T-cell (primary cell): ENCODE results near the gene MARCHF9. TPM values are rescaled to one million over a fixed set of nuclear protein-coding genes. Genes with fewer than 3 reads are reported as not detected.

Source experiments
- ATAC-seq, 4 experiments: fragments of 200-7000 bp in 3 of 4; fragments of 150-1000 bp in 1 of 4; cut with Tn5 transposase; replicated peaks in 1 of 4; 1 replicate in 3 of 4; 2 replicates in 1 of 4; pipeline ENCODE4 v1.10.0; 2021; ENCODE audit warnings: moderate library complexity in 3 of 4, mild to moderate bottlenecking in 2 of 4, moderate number of reproducible peaks in 1 of 4
- CTCF ChIA-PET, 2 donors: fragments of 300-600 bp; sonication (Branson Sonifier 250); formaldehyde crosslinking; loops; one replicate each; lab custom pipeline; 2022; ENCODE audit warnings: antibody characterized with exemption in 2 of 2; lab: Charles Lee
- POLR2A ChIA-PET, 2 donors: fragments of 300-600 bp; sonication (Branson Sonifier 250); formaldehyde crosslinking; loops; one replicate each; lab custom pipeline; 2022; ENCODE audit warnings: antibody characterized with exemption in 2 of 2; lab: Charles Lee
- DNase-seq, 35 experiments: peaks; one replicate each; pipeline versions ENCODE4 v3.0.0 to v3.0.0-alpha.2; 2013 to 2023
- H3K27ac ChIP-seq: one replicate; pipeline ENCODE4 v1.5.1; 2013; ENCODE audit warnings: low read length
- H3K27me3 ChIP-seq, 2 experiments: replicated peaks in 1 of 2; 1 replicate in 1 of 2; 2 replicates in 1 of 2; pipeline versions ENCODE4 v1.6.1 to v1.7.0; 2013; ENCODE audit warnings: low read length in 1 of 2, mixed read lengths in 1 of 2; ENCODE audit not compliant: control insufficient read depth in 2 of 2, insufficient read depth in 2 of 2; ENCODE audit errors: extremely low read depth in 1 of 2
- H3K36me3 ChIP-seq, 2 donors: 1 replicate in 1 of 2; 2 replicates in 1 of 2; pipeline versions ENCODE4 v1.6.1 to v1.7.0; 2013; ENCODE audit warnings: low read length in 1 of 2; ENCODE audit not compliant: control insufficient read depth in 2 of 2, insufficient read depth in 1 of 2; ENCODE audit errors: extremely low read depth in 1 of 2
- H3K4me1 ChIP-seq, 2 experiments: 1 replicate in 1 of 2; 2 replicates in 1 of 2; pipeline versions ENCODE4 v1.6.1 to v1.7.0; 2013; ENCODE audit warnings: low read length in 2 of 2, mixed read lengths in 1 of 2; ENCODE audit not compliant: insufficient read depth in 2 of 2, control insufficient read depth in 1 of 2; ENCODE audit errors: extremely low read depth in 1 of 2
- H3K4me3 ChIP-seq, 2 donors: 1 replicate in 1 of 2; 2 replicates in 1 of 2; pipeline versions ENCODE4 v1.5.1 to v1.7.0; 2013; ENCODE audit warnings: mild to moderate bottlenecking in 2 of 2, low read length in 1 of 2, moderate library complexity in 1 of 2; ENCODE audit not compliant: control insufficient read depth in 1 of 2; ENCODE audit errors: extremely low read depth in 1 of 2
- H3K9me3 ChIP-seq: 2 replicates; pipeline ENCODE4 v1.7.0; 2013
- H3K27ac Mint-ChIP-seq, 2 donors: one replicate each; pipeline ENCODE4 v1.8.0; 2020 to 2021; ENCODE audit warnings: mild to moderate bottlenecking in 2 of 2, mixed read lengths in 2 of 2
- H3K27me3 Mint-ChIP-seq, 2 donors: one replicate each; pipeline ENCODE4 v1.8.0; 2021 to 2022; ENCODE audit warnings: mixed read lengths in 2 of 2
- H3K36me3 Mint-ChIP-seq: one replicate; pipeline ENCODE4 v1.8.0; 2021; ENCODE audit warnings: mixed read lengths
- H3K4me1 Mint-ChIP-seq, 3 donors: one replicate each; pipeline ENCODE4 v1.8.0; 2020 to 2022; ENCODE audit warnings: mixed read lengths in 3 of 3, mild to moderate bottlenecking in 1 of 3
- H3K4me3 Mint-ChIP-seq, 3 donors: one replicate each; pipeline ENCODE4 v1.8.0; 2020 to 2022; ENCODE audit warnings: mild to moderate bottlenecking in 3 of 3, mixed read lengths in 3 of 3, moderate library complexity in 3 of 3
- H3K9me3 Mint-ChIP-seq, 3 donors: one replicate each; pipeline ENCODE4 v1.8.0; 2020 to 2022; ENCODE audit warnings: mixed read lengths in 3 of 3
- WGBS: methylation state at CpG from one replicate; pipeline ENCODE4 v1.1.5; 2013; ENCODE audit warnings: missing lambda C conversion rate; ENCODE audit not compliant: insufficient coverage; 5-methylcytosine and 5-hydroxymethylcytosine counted together
- total RNA-seq, 35 experiments: library from RNA in 6 of 35; stranded (reverse) in 6 of 35; fragments of 120-200 nt in 1 of 35; gene quantifications; one replicate each; pipeline versions ENCODE4 v1.2.1 to v1.2.4 and lab custom pipeline; 2013 to 2026

MARCHF9 gene
- total RNA-seq, 5 donors from 2014 or later (not counting 1 experiment from before 2014, with no cell fraction given), result 45.4 to 72.9 (median 71.7) TPM

DNA sequence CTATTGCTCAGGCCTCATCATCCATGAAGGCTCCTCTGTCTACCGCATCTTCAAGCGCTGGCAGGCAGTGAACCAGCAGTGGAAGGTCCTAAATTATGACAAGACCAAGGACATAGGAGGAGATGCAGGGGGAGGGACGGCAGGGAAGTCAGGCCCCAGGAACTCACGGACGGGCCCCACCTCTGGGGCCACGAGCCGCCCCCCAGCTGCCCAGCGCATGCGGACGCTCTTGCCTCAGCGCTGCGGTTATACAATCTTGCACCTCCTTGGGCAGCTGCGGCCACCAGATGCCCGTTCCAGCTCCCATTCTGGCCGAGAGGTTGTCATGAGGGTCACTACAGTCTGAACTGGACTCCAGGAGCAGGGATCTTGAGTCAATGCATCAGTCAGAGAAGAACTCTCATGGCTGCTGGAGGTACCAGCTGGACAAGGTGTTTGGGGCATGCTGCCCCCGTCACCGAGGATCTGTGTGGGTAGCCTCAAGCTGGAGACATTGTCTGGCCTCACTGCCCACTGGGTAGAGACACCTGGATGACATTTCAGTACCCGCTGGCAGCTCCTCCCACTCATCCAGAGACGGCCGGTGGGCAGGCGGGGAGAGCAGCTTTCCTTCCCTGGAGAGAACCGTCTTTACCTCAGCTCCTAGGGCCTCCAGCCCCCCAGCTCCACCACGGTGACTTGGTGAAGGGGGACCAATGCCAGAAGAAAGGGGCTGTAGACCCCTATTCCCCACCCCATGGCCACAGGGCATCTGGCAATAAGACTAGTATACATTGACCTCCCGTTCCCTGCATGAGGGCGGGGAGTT lies 3.9 kb downstream of the MARCHF9 start:
- Histone ChIP-seq H3K27me3 (peaks cover 0 to 2% of the 10 kb centered on the region in 2 experiments), H3K9me3 (no peaks in the 10 kb centered on the region), H3K36me3 (peaks cover 7 to 20% of the 10 kb centered on the region in 2 donors), H3K4me1 (peaks cover 14 to 32% of the 10 kb centered on the region in 2 experiments), H3K27ac (no peak overlapping the region), H3K4me3 (no peak overlapping the region)
- no peaks in the 10 kb centered on the region for H3K9me3 Mint-ChIP-seq
- 98% methylated on average over 11 of the region's 25 CpGs for WGBS
- peaks cover 36 to 45% (median 42%) of the 10 kb centered on the region in 3 donors for H3K4me1 Mint-ChIP-seq
- H3K36me3 Mint-ChIP-seq, result peaks cover 15% of the 10 kb centered on the region
- ChIA-PET CTCF (interaction anchor here (0.5 to 2.1 kb wide), 14 partner anchors 16 to 1925 kb away, joined by 3 to 9 read pairs (median 4); partner anchors contain the start of genes CTDSP2 (in 1 of the 2) and TSFM (in 1 of the 2)), POLR2A (interaction anchor here in 1 of 2 donors (0.6 to 1.3 kb wide), 2 partner anchors 13 to 15 kb away, joined by 3 to 4 read pairs; partner anchors contain the start of genes EEF1AKMT3 and METTL1)
- H3K4me3 Mint-ChIP-seq, result no peak overlapping the region
- no peak overlapping the region for H3K27ac Mint-ChIP-seq
- DNase-seq (no peak), ATAC-seq (no peak)
- peaks cover 4% of the 10 kb centered on the region in 2 donors for H3K27me3 Mint-ChIP-seq

DNA sequence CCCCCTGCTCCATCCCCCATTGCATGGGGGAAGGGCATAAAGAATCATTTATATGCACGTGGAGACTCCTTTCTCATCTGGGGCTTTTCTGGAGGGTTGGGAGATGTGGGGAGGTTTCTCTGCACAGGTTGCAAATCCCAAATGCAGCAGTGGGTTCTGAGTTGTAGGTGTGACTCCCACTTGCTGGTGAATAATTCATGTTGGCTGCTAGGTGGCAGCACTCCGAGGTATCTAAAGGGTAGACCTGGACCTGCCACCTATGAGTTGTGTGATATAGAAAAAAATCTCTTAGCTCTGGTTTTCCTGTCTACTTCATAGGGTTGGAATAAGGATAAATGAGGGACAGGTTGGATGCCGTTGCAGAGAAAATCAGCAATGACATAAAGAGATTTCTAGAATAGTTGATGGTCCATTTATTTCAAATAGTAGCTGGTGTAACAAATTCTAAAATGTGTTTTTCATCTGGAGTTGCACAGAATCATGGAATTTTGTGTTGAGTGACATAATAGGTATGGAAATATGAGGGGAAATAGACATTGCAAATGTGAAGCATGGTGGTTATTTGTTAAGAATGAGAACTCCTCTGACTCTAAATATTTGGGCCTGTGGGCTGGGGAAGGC lies 4.6 kb downstream of the MARCHF9 start:
- Histone ChIP-seq H3K27ac (no peak overlapping the region), H3K4me3 (no peak overlapping the region), H3K36me3 (peaks cover 7 to 20% of the 10 kb centered on the region in 2 donors), H3K4me1 (peaks cover 7 to 28% of the 10 kb centered on the region in 2 experiments), H3K27me3 (peaks cover 3 to 6% of the 10 kb centered on the region in 2 experiments), H3K9me3 (no peaks in the 10 kb centered on the region)
- Mint-ChIP-seq H3K27ac (peak overlapping the region; percentile 11 to 46), H3K27me3 (peaks cover 9 to 11% of the 10 kb centered on the region in 2 donors), H3K4me1 (peaks cover 33 to 45% (median 40%) of the 10 kb centered on the region in 3 donors), H3K36me3 (peaks cover 15% of the 10 kb centered on the region), H3K4me3 (no peak overlapping the region), H3K9me3 (no peaks in the 10 kb centered on the region)
- DNase-seq (peak in 21 of 35 experiments; percentile 31 to 69 (median 47)), ATAC-seq (no peak)
- POLR2A ChIA-PET, result interaction anchor here in 1 of 2 donors (0.6 to 1.3 kb wide), 2 partner anchors 13 to 14 kb away, joined by 3 to 4 read pairs; partner anchors contain the start of genes EEF1AKMT3 and METTL1
- 40% methylated on average over 1 of the region's 3 CpGs for WGBS
- CTCF ChIA-PET, result interaction anchor here (0.5 to 2.1 kb wide), 19 partner anchors 16 to 685 kb away, joined by 3 to 9 read pairs (median 4); partner anchors contain the start of gene TSFM (in 1 of the 2)

GRCh38 chr12:57760347-57760982 lies 5.6 kb downstream of the MARCHF9 start:
- H3K27ac Mint-ChIP-seq, result no peak overlapping the region
- POLR2A ChIA-PET, result no interaction called here
- Histone ChIP-seq H3K4me3 (no peak overlapping the region), H3K9me3 (no peaks in the 10 kb centered on the region), H3K4me1 (peaks cover 11 to 35% of the 10 kb centered on the region in 2 experiments), H3K36me3 (peaks cover 7 to 20% of the 10 kb centered on the region in 2 donors), H3K27ac (no peak overlapping the region), H3K27me3 (peaks cover 5 to 16% of the 10 kb centered on the region in 2 experiments)
- H3K4me1 Mint-ChIP-seq, result peaks cover 39 to 51% (median 46%) of the 10 kb centered on the region in 3 donors
- H3K9me3 Mint-ChIP-seq, result no peaks in the 10 kb centered on the region
- CTCF ChIA-PET, result interaction anchor here (0.6 to 2.1 kb wide), 3 partner anchors 15 to 144 kb away, joined by 3 to 8 read pairs (median 8); no protein-coding TSS in a partner anchor
- DNase-seq (no peak), ATAC-seq (no peak)
- no peak overlapping the region for H3K4me3 Mint-ChIP-seq
- WGBS, result no CpG with 5 or more reads among the region's 3 CpGs
- peaks cover 9 to 19% of the 10 kb centered on the region in 2 donors for H3K27me3 Mint-ChIP-seq
- peaks cover 15% of the 10 kb centered on the region for H3K36me3 Mint-ChIP-seq

DNA sequence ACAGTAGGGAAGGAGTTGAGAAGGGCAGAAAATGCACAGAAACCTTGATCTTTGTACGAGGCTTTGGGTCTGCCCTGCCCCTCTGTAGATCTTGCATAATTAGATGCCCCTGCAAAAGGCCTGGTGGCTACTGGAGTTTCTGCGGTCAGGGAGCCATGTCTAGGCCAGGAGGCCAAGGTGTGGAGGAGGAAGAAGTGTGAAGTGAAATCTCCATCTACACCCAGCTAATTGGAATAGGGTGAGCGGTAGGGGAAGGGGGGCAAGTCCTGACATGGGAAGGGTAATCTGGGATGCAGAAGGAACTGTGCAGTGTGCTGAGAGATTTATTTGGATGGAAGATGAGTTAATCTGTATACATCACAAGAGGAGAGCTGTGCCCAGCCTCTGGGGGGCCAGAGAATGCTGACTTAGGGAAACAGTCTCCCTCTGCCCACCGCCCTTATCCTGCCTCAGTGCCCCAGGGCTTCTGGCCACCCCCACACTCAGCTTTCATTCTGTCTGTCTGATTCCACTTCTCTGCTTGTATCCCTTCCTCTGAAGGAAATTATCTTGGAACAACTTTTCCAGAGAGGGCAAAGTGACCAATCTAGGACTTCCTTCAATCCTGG lies 6.6 kb downstream of the MARCHF9 start:
- Histone ChIP-seq H3K36me3 (peaks cover 7 to 20% of the 10 kb centered on the region in 2 donors), H3K9me3 (no peaks in the 10 kb centered on the region), H3K27ac (no peak overlapping the region), H3K4me1 (peaks cover 9 to 37% of the 10 kb centered on the region in 2 experiments), H3K4me3 (no peak overlapping the region), H3K27me3 (peaks cover 10 to 26% of the 10 kb centered on the region in 2 experiments)
- H3K9me3 Mint-ChIP-seq, result no peaks in the 10 kb centered on the region
- ChIA-PET CTCF (interaction anchor here (0.6 to 1.3 kb wide), 4 partner anchors 13 to 142 kb away, joined by 3 to 5 read pairs (median 3); partner anchors contain the start of gene TSPAN31 (in 1 of the 2)), POLR2A (no interaction called here)
- peaks cover 15% of the 10 kb centered on the region for H3K36me3 Mint-ChIP-seq
- peaks cover 40 to 54% (median 47%) of the 10 kb centered on the region in 3 donors for H3K4me1 Mint-ChIP-seq
- no peak overlapping the region for H3K4me3 Mint-ChIP-seq
- ATAC-seq (no peak), DNase-seq (no peak)
- peaks cover 13 to 28% of the 10 kb centered on the region in 2 donors for H3K27me3 Mint-ChIP-seq
- 88% methylated on average over 1 of the region's 4 CpGs for WGBS
- no peak overlapping the region for H3K27ac Mint-ChIP-seq

GRCh38 chr12:57762463-57762862 lies 7.6 kb downstream of the MARCHF9 start:
- Mint-ChIP-seq H3K27ac (no peak overlapping the region), H3K36me3 (peaks cover 12% of the 10 kb centered on the region), H3K4me1 (peaks cover 38 to 53% (median 43%) of the 10 kb centered on the region in 3 donors), H3K27me3 (peaks cover 16 to 35% of the 10 kb centered on the region in 2 donors), H3K9me3 (no peaks in the 10 kb centered on the region), H3K4me3 (no peak overlapping the region)
- Histone ChIP-seq H3K27me3 (peaks cover 19 to 35% of the 10 kb centered on the region in 2 experiments), H3K27ac (no peak overlapping the region), H3K4me3 (no peak overlapping the region), H3K36me3 (peaks cover 7 to 20% of the 10 kb centered on the region in 2 donors), H3K4me1 (peaks cover 9 to 35% of the 10 kb centered on the region in 2 experiments), H3K9me3 (no peaks in the 10 kb centered on the region)
- WGBS, result 86% methylated on average over 1 of the region's 2 CpGs
- CTCF ChIA-PET, result interaction anchor here (1.2 to 1.6 kb wide), 3 partner anchors 19 to 141 kb away, joined by 3 read pairs; no protein-coding TSS in a partner anchor
- DNase-seq, result no peak
- POLR2A ChIA-PET, result no interaction called here
- ATAC-seq, result no peak
